AG04450 (cell line): ENCODE results near the gene RMDN3. TPM values are rescaled to one million over a fixed set of nuclear protein-coding genes. Genes with fewer than 3 reads are reported as not detected.

Source experiments
- CTCF ChIA-PET: fragments of 300-600, 350-600 bp; formaldehyde crosslinking; extraction: SDS; loops from one replicate; lab custom pipeline; 2022; ENCODE audit warnings: antibody characterized with exemption, inconsistent platforms; lab: Charles Lee
- POLR2A ChIA-PET: fragments of 350-600 bp; formaldehyde crosslinking; extraction: SDS; loops from one replicate; lab custom pipeline; 2021; ENCODE audit warnings: antibody characterized with exemption, inconsistent platforms; lab: Yijun Ruan, JAX
- DNase-seq: peaks from one replicate; pipeline ENCODE4 v3.0.0-alpha.2; 2011; ENCODE audit warnings: low read depth, low spot score
- H3K27ac ChIP-seq: one replicate; pipeline ENCODE4 v1.5.1; 2012; ENCODE audit warnings: low read depth, low read length, control low read depth
- H3K27me3 ChIP-seq: one replicate; pipeline ENCODE4 v1.6.0; 2012; ENCODE audit warnings: low read length; ENCODE audit not compliant: control insufficient read depth, insufficient read depth
- H3K4me3 ChIP-seq: 2 replicates; pipeline ENCODE4 v1.5.1; 2011; ENCODE audit warnings: mild to moderate bottlenecking, low read depth, low read length, control low read depth
- H3K9me3 ChIP-seq: 2 replicates; pipeline ENCODE4 v1.5.1; 2012; ENCODE audit warnings: low read length; ENCODE audit not compliant: control insufficient read depth, insufficient read depth
- CTCF ChIP-seq: IDR thresholded peaks from 2 replicates; pipeline ENCODE4 v1.5.1; 2011; ENCODE audit warnings: low read depth, low read length, control low read depth, inconsistent platforms
- polyA plus RNA-seq: library from polyadenylated mRNA; depleted of rRNA; stranded (reverse); fragments of >200 nt; gene quantifications from 2 replicates; pipeline ENCODE4 v1.2.3, GENCODE V29; 2011

The RMDN3 gene
- polyA plus RNA-seq, 1 experiment: 19.5 TPM

GRCh38 chr15:40739854-40740253, 15.2 kb downstream of the RMDN3 start:
- H3K4me3 ChIP-seq: no peak overlapping the region
- ChIA-PET CTCF (interaction anchor here (1.0 to 1.2 kb wide), 2 partner anchors 14 to 150 kb away, joined by 3 to 4 read pairs; no protein-coding TSS in a partner anchor), POLR2A (interaction anchor here (0.6 kb wide), 1 partner anchor 444 kb away, joined by 3 read pairs; no protein-coding TSS in a partner anchor)
- no peaks in the 10 kb centered on the region for H3K27me3 ChIP-seq
- no peak for DNase-seq
- H3K27ac ChIP-seq: no peak overlapping the region
- H3K9me3 ChIP-seq: no peaks in the 10 kb centered on the region
- TF ChIP-seq CTCF: 0 out of 2 replicates have a peak, but pooled peaks have one; percentile 1

- Histone ChIP-seq H3K27ac (no peak overlapping the region), H3K4me3 (no peak overlapping the region), H3K9me3 (no peaks in the 10 kb centered on the region), H3K27me3 (no peaks in the 10 kb centered on the region)
- no peak for TF ChIP-seq CTCF
- ChIA-PET CTCF (interaction anchor here (1.2 kb wide), 1 partner anchor 14 kb away, joined by 3 read pairs; no protein-coding TSS in a partner anchor), POLR2A (interaction anchor here (0.7 kb wide), 1 partner anchor 499 kb away, joined by 3 read pairs; no protein-coding TSS in a partner anchor)
- DNase-seq: no peak
Observed at GRCh38 chr15:40739047-40739446, 16.0 kb downstream of the RMDN3 start.

GRCh38 chr15:40737048-40737447, 18.0 kb downstream of the RMDN3 start:
- H3K27me3 ChIP-seq: no peaks in the 10 kb centered on the region
- H3K27ac ChIP-seq: no peak overlapping the region
- H3K4me3 ChIP-seq: no peak overlapping the region
- DNase-seq: no peak
- POLR2A ChIA-PET: no interaction called here
- H3K9me3 ChIP-seq: no peaks in the 10 kb centered on the region
- CTCF ChIA-PET: no interaction called here
- no peak for TF ChIP-seq CTCF

- no peaks in the 10 kb centered on the region for H3K27me3 ChIP-seq
- H3K4me3 ChIP-seq: no peak overlapping the region
- no peak overlapping the region for H3K27ac ChIP-seq
- no peak for TF ChIP-seq CTCF
- no peaks in the 10 kb centered on the region for H3K9me3 ChIP-seq
- no peak for DNase-seq
- ChIA-PET POLR2A (no interaction called here), CTCF (no interaction called here)
Observed at GRCh38 chr15:40736575-40736974, 18.5 kb downstream of the RMDN3 start.

GRCh38 chr15:40731034-40731433, 24.0 kb downstream of the RMDN3 start:
- Histone ChIP-seq H3K27me3 (no peaks in the 10 kb centered on the region), H3K4me3 (no peak overlapping the region), H3K9me3 (no peaks in the 10 kb centered on the region), H3K27ac (no peak overlapping the region)
- ChIA-PET CTCF (interaction anchor here (0.7 to 0.8 kb wide), 2 partner anchors 128 to 163 kb away, joined by 3 to 7 read pairs; partner anchors contain the start of gene VPS18), POLR2A (interaction anchor here (1.1 kb wide), 1 partner anchor 13 kb away, joined by 3 read pairs; no protein-coding TSS in a partner anchor)
- no peak for DNase-seq
- no peak for TF ChIP-seq CTCF
